Endometrial microvascular endothelial cells (primary cell): ENCODE measurements around the gene SLC39A6. TPM values are rescaled to one million over a fixed set of nuclear protein-coding genes. Genes with fewer than 3 reads are reported as not detected.
"Not testable (repeated sequence)": the region's sequence is repeated elsewhere in the genome, so short reads cannot be mapped to it uniquely, and the experiment has no call there.

Experiments used
- in situ Hi-C: cut with HindIII; loops from 2 replicates; pipeline ENCODE4 v1.10.0; 2017; ENCODE audit warnings: low sequenced_read_pairs, low pct_unique_long_range_greater_than_20kb; ENCODE audit errors: inconsistent ontology term
- total RNA-seq: library from RNA; depleted of rRNA; stranded (reverse); fragments of >200 nt; gene quantifications from one replicate; pipeline ENCODE4 v1.2.3, GENCODE V29; 2015; ENCODE audit errors: inconsistent ontology term

Gene SLC39A6
- total RNA-seq, 1 donor from 2014 or later, result 13.5 TPM

DNA sequence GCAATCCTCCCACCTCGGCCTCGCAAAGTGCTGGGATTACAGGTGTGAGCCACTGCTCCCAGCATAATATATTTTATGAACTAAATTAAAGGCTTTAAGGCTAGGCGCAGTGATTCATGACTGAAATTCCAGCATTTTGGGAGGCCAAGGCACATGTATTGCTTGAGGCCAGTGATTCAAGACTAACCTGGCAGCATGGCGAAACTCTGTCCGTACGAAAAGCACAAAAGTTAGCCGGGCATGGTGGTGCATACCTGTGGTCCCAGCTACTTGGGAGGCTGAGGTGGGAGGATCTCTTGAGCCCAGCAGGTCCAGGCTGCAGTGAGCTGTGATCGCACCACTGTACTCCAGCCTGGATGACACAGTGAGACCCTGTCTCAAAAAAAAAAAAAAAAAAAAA is 56.7 kb downstream of the SLC39A6 start:
- in situ Hi-C loops, result not testable (repeated sequence)

DNA sequence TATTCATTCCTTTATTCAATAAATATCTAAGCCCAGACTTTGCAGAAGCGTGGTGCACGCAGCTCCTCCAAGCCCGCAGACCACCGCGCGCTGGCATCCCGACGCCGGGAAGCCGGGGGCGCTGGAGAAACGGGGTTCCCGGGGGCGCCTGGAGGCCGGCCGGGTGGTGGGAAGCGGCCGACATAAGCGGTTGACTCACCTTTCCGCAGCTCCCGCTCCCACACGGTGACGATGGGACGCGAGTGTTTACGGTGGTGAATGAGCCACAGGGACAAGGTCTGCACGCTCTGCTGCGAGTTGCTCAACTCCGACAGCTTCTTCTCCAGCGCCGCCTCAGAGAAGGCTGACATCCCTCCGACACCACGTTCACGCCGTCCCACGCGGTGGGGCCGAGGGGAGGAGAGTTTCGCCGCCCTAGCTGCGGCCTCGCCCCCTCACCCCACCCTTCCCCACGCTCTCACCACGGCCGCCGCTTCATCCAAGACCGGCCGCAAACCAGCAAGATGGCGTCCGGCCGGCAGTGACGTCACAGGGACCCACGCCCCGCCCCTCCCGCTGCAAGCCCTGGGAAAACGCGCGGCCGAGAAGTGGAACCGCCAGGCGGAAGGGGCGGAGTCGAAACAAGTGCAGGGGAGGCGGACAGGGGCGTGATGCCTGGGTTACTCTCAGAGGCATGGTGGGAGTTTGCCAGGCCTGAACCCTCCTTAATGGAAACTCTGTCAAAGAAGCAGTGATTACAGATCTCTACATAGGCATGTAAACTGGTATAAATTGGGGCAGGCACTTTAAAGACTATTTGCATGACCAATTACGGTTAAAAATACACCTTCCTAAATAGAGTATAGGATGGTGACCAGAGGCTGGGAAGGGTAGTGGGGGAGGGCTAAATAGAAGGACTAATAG is 61.8 kb downstream of the SLC39A6 start, which contains the start of gene RPRD1A:
Gene RPRD1A, minus strand, starts transcription at position 505 of the 903 bp plus-strand sequence. Its CDS starts 155 bp downstream, at position 350.
- in situ Hi-C loops, result no loop called here

DNA sequence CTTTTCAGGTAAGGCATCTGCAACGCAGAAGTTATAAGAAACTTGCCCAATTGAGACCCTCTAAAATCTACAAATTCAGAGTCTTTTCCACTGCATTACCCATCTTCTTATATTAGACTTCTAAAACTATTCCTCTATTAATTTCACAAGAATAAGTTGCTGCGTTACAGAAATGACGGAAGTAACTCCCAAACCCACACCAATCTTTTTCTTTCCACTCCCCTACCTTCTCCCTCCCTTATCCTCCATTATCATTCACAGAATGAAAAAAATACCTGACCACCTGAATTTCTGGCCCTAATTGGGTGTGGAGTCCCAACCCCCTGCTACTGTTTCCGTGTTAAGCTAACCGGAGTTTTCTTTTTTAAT is 62.5 kb downstream of the SLC39A6 start:
- in situ Hi-C loops, result no loop called here

DNA sequence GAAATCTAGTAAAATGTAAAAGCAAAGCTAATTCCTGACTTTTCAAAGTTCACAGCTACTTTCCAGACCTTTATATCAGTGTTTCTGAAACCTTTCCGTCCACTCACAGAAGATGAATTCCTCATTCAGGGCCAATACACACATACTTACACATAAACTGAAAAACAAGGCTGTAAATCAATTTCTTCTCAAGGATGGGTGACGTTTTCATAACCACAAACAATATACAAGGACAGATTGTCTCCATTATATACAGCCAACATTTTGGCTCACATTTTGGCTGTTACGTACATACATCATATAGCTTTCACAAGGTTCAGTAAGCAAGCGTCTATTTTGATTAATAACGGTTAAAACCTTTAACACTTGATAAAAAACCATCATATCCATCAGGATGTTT is 63.1 kb downstream of the SLC39A6 start:
- in situ Hi-C loops, result no loop called here

- in situ Hi-C loops, result not testable (repeated sequence)
These were observed 64.4 kb downstream of the SLC39A6 start for GRCh38 chr18:36064809-36065079.

DNA sequence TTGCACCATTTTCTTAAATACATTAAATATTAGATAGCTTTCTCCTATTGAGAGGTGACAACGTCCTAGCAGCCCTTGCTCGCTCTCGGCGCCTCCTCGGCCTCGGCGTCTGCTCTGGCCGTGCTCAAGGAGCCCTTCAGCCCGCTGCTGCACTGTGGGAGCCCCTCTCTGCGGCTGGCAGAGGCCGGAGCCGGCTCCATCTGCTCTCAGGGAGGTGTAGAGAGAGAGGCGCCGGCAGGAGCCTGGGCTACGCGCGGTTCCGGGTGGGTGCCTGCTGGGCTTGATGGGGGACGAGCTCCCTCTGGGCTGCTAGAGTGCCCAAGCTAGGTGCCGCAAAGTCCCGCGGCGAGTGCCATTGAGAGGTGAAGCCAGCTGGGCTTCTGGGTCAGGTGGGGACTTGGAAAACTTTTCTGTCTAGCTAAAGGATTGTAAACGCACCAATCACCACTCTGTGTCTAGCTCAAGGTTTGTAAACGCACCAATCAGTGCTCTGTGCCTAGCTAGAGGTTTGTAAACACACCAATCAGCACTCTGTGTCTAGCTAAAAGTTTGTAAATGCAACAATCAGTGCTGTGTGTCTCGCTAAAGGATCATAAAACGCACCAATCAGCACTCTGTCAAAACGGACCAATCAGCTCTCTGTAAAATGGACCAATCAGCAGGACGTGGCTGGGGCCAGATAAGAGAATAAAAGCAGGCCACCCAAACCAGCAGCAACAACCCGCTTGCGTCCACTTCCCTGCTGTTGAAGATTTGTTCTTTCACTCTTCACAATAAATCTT is 64.9 kb downstream of the SLC39A6 start:
- in situ Hi-C loops, result no loop called here

GRCh38 chr18:36058674-36059073 is 70.5 kb downstream of the SLC39A6 start:
- in situ Hi-C loops, result no loop called here

Other genes with a start within 250 kb of the SLC39A6 start
- gene RPRD1A, start 61.8 kb downstream of the SLC39A6 start, total RNA-seq, result 44.2 TPM
- gene ELP2, start 559 bp upstream of the SLC39A6 start, total RNA-seq, result 44.7 TPM
- 5.2 TPM for gene MOCOS, start 58.2 kb upstream of the SLC39A6 start, total RNA-seq
- 0.93 TPM for gene FHOD3, start 168.4 kb upstream of the SLC39A6 start, total RNA-seq